DOHH2 (cell line): ENCODE data around the gene NTMT1.

Source experiments
- H3F3A ChIP-seq: fragments of 200-600 bp; sonication (generic), shearing (Covaris generic); 2 replicates; pipeline ENCODE4 v1.6.0; 2016; ENCODE audit warnings: antibody characterized with exemption, mild to moderate bottlenecking; ENCODE audit not compliant: control insufficient read depth, insufficient read depth
- H3K27ac ChIP-seq: fragments of 200-600 bp; sonication (generic); 2 replicates; pipeline ENCODE4 v1.5.1; 2014; ENCODE audit warnings: low read depth, mild to moderate bottlenecking, low read length, moderate library complexity
- H3K27me3 ChIP-seq: fragments of 200-600 bp; sonication (generic); 2 replicates; pipeline ENCODE4 v1.6.1; 2014; ENCODE audit warnings: mild to moderate bottlenecking, low read length, mixed read lengths; ENCODE audit not compliant: control insufficient read depth
- H3K36me3 ChIP-seq: fragments of 200-600 bp; sonication (generic); 2 replicates; pipeline ENCODE4 v1.6.1; 2014; ENCODE audit warnings: mild to moderate bottlenecking, low read length, moderate library complexity, mixed read lengths; ENCODE audit not compliant: control insufficient read depth
- H3K4me1 ChIP-seq: fragments of 200-600 bp; sonication (generic); 2 replicates; pipeline ENCODE4 v1.6.1; 2014; ENCODE audit warnings: mild to moderate bottlenecking, low read length, mixed read lengths; ENCODE audit not compliant: control insufficient read depth
- H3K4me2 ChIP-seq: fragments of 200-600 bp; sonication (generic); 2 replicates; pipeline ENCODE4 v1.6.0; 2014; ENCODE audit warnings: mild to moderate bottlenecking, low read length, moderate library complexity
- H3K4me3 ChIP-seq: fragments of 200-600 bp; sonication (generic); 2 replicates; pipeline ENCODE4 v1.5.1; 2014; ENCODE audit warnings: mild to moderate bottlenecking, low read length, mixed read lengths
- H3K79me2 ChIP-seq: fragments of 200-600 bp; sonication (generic); 2 replicates; pipeline ENCODE4 v1.6.1; 2014; ENCODE audit warnings: mild to moderate bottlenecking, low read length, mixed read lengths; ENCODE audit not compliant: control insufficient read depth
- H3K9me2 ChIP-seq: fragments of 200-600 bp; sonication (generic); replicated peaks from 2 replicates; pipeline ENCODE4 v1.6.1; 2014; ENCODE audit warnings: mild to moderate bottlenecking, low read length, mixed read lengths; ENCODE audit not compliant: control insufficient read depth
- H3K9me3 ChIP-seq: fragments of 200-600 bp; sonication (generic); 2 replicates; pipeline ENCODE4 v1.6.1; 2014; ENCODE audit warnings: antibody characterized with exemption, low read length, mixed read lengths; ENCODE audit not compliant: control insufficient read depth, insufficient read depth
- H4K20me1 ChIP-seq: fragments of 200-600 bp; sonication (generic); 2 replicates; pipeline ENCODE4 v1.6.0; 2014; ENCODE audit warnings: low read depth, mild to moderate bottlenecking, antibody characterized with exemption, low read length, moderate library complexity; ENCODE audit not compliant: control insufficient read depth, insufficient read depth
- EZH2phosphoT487 ChIP-seq: fragments of 200-600 bp; sonication (generic); IDR thresholded peaks from 2 replicates; pipeline ENCODE4 v1.6.1; 2017; ENCODE audit warnings: borderline replicate concordance, mild to moderate bottlenecking, antibody characterized with exemption, low read length, moderate library complexity, mixed read lengths
- TF ChIP-seq, protein P1 (sequence below): fragments of 200-600 bp; sonication (generic); IDR thresholded peaks from one replicate; pipeline ENCODE4 v1.5.1; 2014; ENCODE audit warnings: antibody characterized with exemption, mild to moderate bottlenecking, low read depth, low read length; ENCODE audit not compliant: poor library complexity, severe bottlenecking

NTMT1 gene

GRCh38 chr9:129648092-129648763 is 22.3 kb downstream of the NTMT1 start:
- Histone ChIP-seq H3K27me3 (no peaks in the 10 kb centered on the region), H3K9me3 (no peaks in the 10 kb centered on the region), H3K4me1 (no peaks in the 10 kb centered on the region), H3K27ac (no peak overlapping the region), H3K36me3 (no peaks in the 10 kb centered on the region), H3K79me2 (no peaks in the 10 kb centered on the region), H3K4me3 (no peak overlapping the region), H4K20me1 (no peaks in the 10 kb centered on the region), H3K4me2 (no peak overlapping the region), H3F3A (no peaks in the 10 kb centered on the region), H3K9me2 (no peaks in the 10 kb centered on the region)
- TF ChIP-seq EZH2phosphoT487, result no peak
- TF ChIP-seq, protein P1, sequence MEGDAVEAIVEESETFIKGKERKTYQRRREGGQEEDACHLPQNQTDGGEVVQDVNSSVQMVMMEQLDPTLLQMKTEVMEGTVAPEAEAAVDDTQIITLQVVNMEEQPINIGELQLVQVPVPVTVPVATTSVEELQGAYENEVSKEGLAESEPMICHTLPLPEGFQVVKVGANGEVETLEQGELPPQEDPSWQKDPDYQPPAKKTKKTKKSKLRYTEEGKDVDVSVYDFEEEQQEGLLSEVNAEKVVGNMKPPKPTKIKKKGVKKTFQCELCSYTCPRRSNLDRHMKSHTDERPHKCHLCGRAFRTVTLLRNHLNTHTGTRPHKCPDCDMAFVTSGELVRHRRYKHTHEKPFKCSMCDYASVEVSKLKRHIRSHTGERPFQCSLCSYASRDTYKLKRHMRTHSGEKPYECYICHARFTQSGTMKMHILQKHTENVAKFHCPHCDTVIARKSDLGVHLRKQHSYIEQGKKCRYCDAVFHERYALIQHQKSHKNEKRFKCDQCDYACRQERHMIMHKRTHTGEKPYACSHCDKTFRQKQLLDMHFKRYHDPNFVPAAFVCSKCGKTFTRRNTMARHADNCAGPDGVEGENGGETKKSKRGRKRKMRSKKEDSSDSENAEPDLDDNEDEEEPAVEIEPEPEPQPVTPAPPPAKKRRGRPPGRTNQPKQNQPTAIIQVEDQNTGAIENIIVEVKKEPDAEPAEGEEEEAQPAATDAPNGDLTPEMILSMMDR, result no peak

GRCh38 chr9:129648764-129649115 is 22.8 kb downstream of the NTMT1 start:
- H3K4me3 ChIP-seq, result no peak overlapping the region
- no peaks in the 10 kb centered on the region for H3K27me3 ChIP-seq
- no peak overlapping the region for H3K27ac ChIP-seq
- H3K79me2 ChIP-seq, result no peaks in the 10 kb centered on the region
- H3K4me2 ChIP-seq, result no peak overlapping the region
- H3K36me3 ChIP-seq, result no peaks in the 10 kb centered on the region
- no peaks in the 10 kb centered on the region for H3K9me2 ChIP-seq
- H4K20me1 ChIP-seq, result no peaks in the 10 kb centered on the region
- no peaks in the 10 kb centered on the region for H3K4me1 ChIP-seq
- H3K9me3 ChIP-seq, result no peaks in the 10 kb centered on the region
- TF ChIP-seq, protein P1, result no peak
- no peak for TF ChIP-seq EZH2phosphoT487
- H3F3A ChIP-seq, result no peaks in the 10 kb centered on the region

DNA sequence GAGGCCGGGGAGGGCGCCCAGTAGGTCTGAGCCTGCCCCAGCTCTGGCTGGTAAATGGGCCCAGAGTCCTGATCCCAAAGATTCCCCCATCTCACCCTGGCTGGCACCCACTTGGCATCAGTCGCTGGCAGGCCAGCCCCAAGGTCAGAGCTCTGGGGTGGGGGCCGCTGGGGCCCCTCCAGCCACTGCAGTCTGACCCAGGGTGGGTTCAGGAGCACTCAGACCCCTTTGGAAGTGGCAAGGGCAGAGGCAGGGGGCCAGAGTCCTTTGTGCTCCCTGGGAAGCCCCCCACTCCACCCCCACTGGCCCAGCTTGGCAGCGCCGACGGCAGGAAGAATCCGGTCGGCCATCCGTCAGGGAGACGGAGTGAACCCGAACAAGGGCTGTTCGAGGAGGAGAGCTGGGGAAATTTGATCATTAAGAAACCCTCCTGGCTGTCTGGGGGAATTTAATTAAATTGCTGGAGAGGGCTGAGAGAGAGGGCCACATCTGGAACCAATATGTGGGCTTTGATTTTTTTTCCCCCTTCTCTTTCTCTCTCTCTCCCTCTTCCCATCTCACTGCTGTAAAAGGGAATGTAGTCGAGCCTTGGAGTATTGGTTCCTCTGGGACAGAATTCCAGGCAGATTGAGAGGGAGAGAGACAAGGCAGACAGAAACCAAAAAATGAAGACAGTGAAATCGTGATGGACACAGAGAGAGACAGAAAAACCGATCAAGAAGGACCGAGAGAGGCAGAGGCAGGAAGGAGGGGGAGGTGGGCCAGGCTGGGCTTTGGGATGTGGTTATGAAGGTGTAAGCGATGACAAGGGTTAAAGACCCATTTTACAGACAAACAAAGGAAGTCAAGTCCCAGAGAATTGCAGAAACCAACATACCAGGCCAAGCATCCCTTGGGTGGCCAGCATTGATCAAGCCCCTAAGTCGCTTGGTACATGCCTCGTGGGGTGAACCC is 24.0 kb downstream of the NTMT1 start:
- Histone ChIP-seq H3K9me2 (no peaks in the 10 kb centered on the region), H3K36me3 (no peaks in the 10 kb centered on the region), H3K27me3 (no peaks in the 10 kb centered on the region), H3F3A (no peaks in the 10 kb centered on the region), H3K4me2 (no peak overlapping the region), H4K20me1 (no peaks in the 10 kb centered on the region), H3K9me3 (no peaks in the 10 kb centered on the region), H3K4me1 (no peaks in the 10 kb centered on the region), H3K27ac (no peak overlapping the region), H3K4me3 (no peak overlapping the region), H3K79me2 (no peaks in the 10 kb centered on the region)
- TF ChIP-seq, protein P1, result no peak
- no peak for TF ChIP-seq EZH2phosphoT487
